SK-N-SH (cell line): ENCODE results near the gene DYRK4. TPM values are rescaled to one million over a fixed set of nuclear protein-coding genes. Genes with fewer than 3 reads are reported as not detected.

ENCODE experiments used
- CTCF ChIA-PET: fragments of 300-600, 350-600 bp; formaldehyde crosslinking; extraction: SDS; loops from one replicate; lab custom pipeline; 2021; lab: Yijun Ruan, JAX
- POLR2A ChIA-PET: fragments of 350-600 bp; sonication (Branson Sonifier 250); formaldehyde crosslinking; extraction: SDS; loops from one replicate; lab custom pipeline; 2020; ENCODE audit warnings: antibody characterized with exemption, inconsistent platforms; lab: Yijun Ruan, JAX
- DNase-seq: peaks from one replicate; pipeline ENCODE4 v3.0.0; 2012
- H2AFZ ChIP-seq: fragments of 200-600 bp; sonication (generic); 2 replicates; pipeline ENCODE4 v1.8.1; 2016; ENCODE audit warnings: antibody characterized with exemption, mild to moderate bottlenecking, low read depth
- H3F3A ChIP-seq: fragments of 200-600 bp; sonication (generic); replicated peaks from 2 replicates; pipeline ENCODE3; 2016; ENCODE audit warnings: antibody characterized with exemption, mild to moderate bottlenecking; ENCODE audit not compliant: insufficient read depth
- H3K27ac ChIP-seq, 2 experiments: fragments of 200-500 bp in 1 of 2; fragments of 200-600 bp in 1 of 2; sonication (Bioruptor generic) in 1 of 2; sonication (generic), shearing (Covaris generic) in 1 of 2; 2 replicates each; pipeline versions ENCODE4 v1.5.1 to v1.6.1; 2014 to 2016; ENCODE audit warnings: low read depth in 2 of 2, inconsistent platforms in 1 of 2, low read length in 1 of 2, mild to moderate bottlenecking in 1 of 2, mixed read lengths in 1 of 2
- H3K27me3 ChIP-seq: fragments of 200-600 bp; sonication (generic), shearing (Covaris generic); 2 replicates; pipeline ENCODE4 v1.6.1; 2016; ENCODE audit warnings: mixed run types; ENCODE audit not compliant: insufficient read depth
- H3K36me3 ChIP-seq, 2 experiments: fragments of 200-500 bp in 1 of 2; fragments of 200-600 bp in 1 of 2; sonication (Bioruptor generic) in 1 of 2; sonication (generic) in 1 of 2; replicated peaks in 1 of 2; 2 replicates each; pipeline versions ENCODE3 to v1.5.1; 2014 to 2016; ENCODE audit warnings: low read length in 1 of 2, mild to moderate bottlenecking in 1 of 2; ENCODE audit not compliant: insufficient read depth in 2 of 2, control insufficient read depth in 1 of 2
- H3K4me1 ChIP-seq, 2 experiments: fragments of 200-500 bp in 1 of 2; fragments of 200-600 bp in 1 of 2; sonication (Bioruptor generic) in 1 of 2; sonication (generic), shearing (Covaris generic) in 1 of 2; 2 replicates each; pipeline versions ENCODE4 v1.5.1 to v1.6.1; 2014 to 2016; ENCODE audit warnings: low read depth in 1 of 2, low read length in 1 of 2, mixed run types in 1 of 2; ENCODE audit not compliant: insufficient read depth in 2 of 2, control insufficient read depth in 1 of 2
- H3K4me2 ChIP-seq: fragments of 200-600 bp; sonication (generic), shearing (Covaris generic); 2 replicates; pipeline ENCODE4 v1.6.1; 2017; ENCODE audit warnings: mixed run types
- H3K4me3 ChIP-seq, 2 experiments: fragments of 200-500 bp in 1 of 2; fragments of 200-600 bp in 1 of 2; sonication (Bioruptor generic) in 1 of 2; sonication (generic), shearing (Covaris generic) in 1 of 2; 2 replicates each; pipeline versions ENCODE4 v1.5.1 to v1.8.1; 2014 to 2016; ENCODE audit warnings: low read depth in 2 of 2, inconsistent platforms in 1 of 2, low read length in 1 of 2, mild to moderate bottlenecking in 1 of 2, mixed read lengths in 1 of 2, moderate library complexity in 1 of 2
- H3K79me2 ChIP-seq: fragments of 200-600 bp; sonication (generic); 2 replicates; pipeline ENCODE4 v1.8.1; 2017; ENCODE audit warnings: mild to moderate bottlenecking; ENCODE audit not compliant: insufficient read depth
- H3K9ac ChIP-seq: fragments of 200-600 bp; sonication (generic); 2 replicates; pipeline ENCODE4 v1.6.1; 2017; ENCODE audit warnings: mixed run types
- H3K9me2 ChIP-seq: fragments of 200-600 bp; sonication (generic); 2 replicates; pipeline ENCODE4 v1.6.1; 2017; ENCODE audit warnings: mixed run types
- H3K9me3 ChIP-seq: fragments of 200-600 bp; sonication (generic); 2 replicates; pipeline ENCODE4 v1.6.1; 2017; ENCODE audit warnings: mixed run types, mild to moderate bottlenecking, moderate library complexity
- H4K20me1 ChIP-seq: fragments of 200-600 bp; sonication (generic); 2 replicates; pipeline ENCODE4 v1.6.1; 2017; ENCODE audit warnings: mild to moderate bottlenecking, mixed run types; ENCODE audit not compliant: insufficient read depth
- ELF1 ChIP-seq: IDR thresholded peaks from 2 replicates; pipeline ENCODE4 v1.4.0; 2012
- EP300 ChIP-seq, 2 experiments: IDR thresholded peaks; 2 replicates each; pipeline versions ENCODE4 v1.4.0 to v1.6.1; 2012; ENCODE audit warnings: borderline replicate concordance in 1 of 2, low read depth in 1 of 2, low read length in 1 of 2
- EZH2phosphoT487 ChIP-seq: fragments of 200-600 bp; sonication (generic); IDR thresholded peaks from 2 replicates; pipeline ENCODE4 v1.6.1; 2017; ENCODE audit warnings: low read depth, mixed run types, mild to moderate bottlenecking, antibody characterized with exemption, moderate library complexity, borderline replicate concordance
- FOSL2 ChIP-seq: IDR thresholded peaks from 2 replicates; pipeline ENCODE4 v1.4.0; 2012; ENCODE audit warnings: low read depth, mild to moderate bottlenecking, moderate library complexity, borderline replicate concordance
- FOXJ3 ChIP-seq: sonication (generic); formaldehyde crosslinking; IDR thresholded peaks from 2 replicates; pipeline ENCODE4 v1.5.1; 2020; ENCODE audit warnings: mild to moderate bottlenecking, missing genetic modification reagents
- FOXM1 ChIP-seq: IDR thresholded peaks from 2 replicates; pipeline ENCODE4 v1.4.0; 2012; ENCODE audit warnings: low read depth, mild to moderate bottlenecking
- GABPA ChIP-seq: IDR thresholded peaks from 2 replicates; pipeline ENCODE4 v1.4.0; 2012; ENCODE audit warnings: low read depth, mild to moderate bottlenecking
- GATA2 ChIP-seq: sonication (generic); formaldehyde crosslinking; IDR thresholded peaks from 2 replicates; pipeline ENCODE4 v1.5.0; 2020; ENCODE audit warnings: mild to moderate bottlenecking, missing genetic modification reagents
- MEF2A ChIP-seq: IDR thresholded peaks from 2 replicates; pipeline ENCODE4 v1.4.0; 2012; ENCODE audit warnings: low read depth, borderline replicate concordance
- NFIC ChIP-seq: IDR thresholded peaks from 2 replicates; pipeline ENCODE4 v1.4.0; 2012; ENCODE audit warnings: borderline replicate concordance
- POLR2AphosphoS5 ChIP-seq: IDR thresholded peaks from 2 replicates; pipeline ENCODE4 v1.6.1; 2012; ENCODE audit warnings: low read depth, low read length
- RAD21 ChIP-seq: IDR thresholded peaks from 2 replicates; pipeline ENCODE4 v1.6.1; 2012; ENCODE audit warnings: mild to moderate bottlenecking, low read length
- RCOR1 ChIP-seq: fragments of 150-350 bp; IDR thresholded peaks from 2 replicates; pipeline ENCODE4 v1.6.1; 2017; ENCODE audit warnings: antibody characterized with exemption, low read length
- RFX5 ChIP-seq: IDR thresholded peaks from 2 replicates; pipeline ENCODE4 v1.6.1; 2012; ENCODE audit warnings: mild to moderate bottlenecking, improper control_type of control experiment, low read length
- RXRA ChIP-seq: IDR thresholded peaks from 2 replicates; pipeline ENCODE4 v1.4.0; 2012; ENCODE audit warnings: low read depth, mild to moderate bottlenecking, borderline replicate concordance
- SIN3A ChIP-seq: IDR thresholded peaks from 2 replicates; pipeline ENCODE4 v1.6.1; 2012; ENCODE audit warnings: low read depth, mild to moderate bottlenecking, low read length, moderate library complexity, borderline replicate concordance
- SMC3 ChIP-seq: IDR thresholded peaks from 2 replicates; pipeline ENCODE4 v1.6.1; 2012; ENCODE audit warnings: low read depth, low read length, improper control_type of control experiment
- TAF1 ChIP-seq: IDR thresholded peaks from 2 replicates; pipeline ENCODE4 v1.6.1; 2012; ENCODE audit warnings: low read depth, mild to moderate bottlenecking, low read length, moderate library complexity, borderline replicate concordance
- TCF12 ChIP-seq: IDR thresholded peaks from 2 replicates; pipeline ENCODE4 v1.4.0; 2012
- TEAD4 ChIP-seq: IDR thresholded peaks from 2 replicates; pipeline ENCODE4 v1.4.0; 2012; ENCODE audit warnings: mild to moderate bottlenecking, borderline replicate concordance; ENCODE audit not compliant: insufficient read depth
- YY1 ChIP-seq: IDR thresholded peaks from 2 replicates; pipeline ENCODE4 v1.4.0; 2012; ENCODE audit warnings: low read depth, mild to moderate bottlenecking
- WGBS: methylation state at CpG from one replicate; pipeline ENCODE4 v1.1.6; 2017; ENCODE audit warnings: low lambda C conversion rate; 5-methylcytosine and 5-hydroxymethylcytosine counted together
- polyA plus RNA-seq, 3 experiments: library from polyadenylated mRNA; depleted of rRNA; stranded (reverse); fragments of >200 nt; gene quantifications; 2 replicates each; pipeline ENCODE4 v1.2.3, GENCODE V29; 2012
- TF ChIP-seq, protein P1 (sequence below): IDR thresholded peaks from 2 replicates; pipeline ENCODE4; 2012
- TF ChIP-seq, protein P2 (sequence below): IDR thresholded peaks from 2 replicates; pipeline ENCODE4 v1.4.0; 2012; ENCODE audit warnings: low read depth
- TF ChIP-seq, protein P3 (sequence below): fragments of 200-600 bp; sonication (generic); IDR thresholded peaks from 2 replicates; pipeline ENCODE4 v1.6.1; 2017; ENCODE audit warnings: antibody characterized with exemption, mild to moderate bottlenecking, moderate library complexity
- TF ChIP-seq, protein P4 (sequence below): fragments of 150-350 bp; IDR thresholded peaks from 2 replicates; pipeline ENCODE4 v1.6.1; 2016; ENCODE audit warnings: mild to moderate bottlenecking, low read depth, low read length

The DYRK4 gene
- polyA plus RNA-seq, 1 of the 3 experiments (the other 2 are of a cell fraction): 38.6 TPM

DNA sequence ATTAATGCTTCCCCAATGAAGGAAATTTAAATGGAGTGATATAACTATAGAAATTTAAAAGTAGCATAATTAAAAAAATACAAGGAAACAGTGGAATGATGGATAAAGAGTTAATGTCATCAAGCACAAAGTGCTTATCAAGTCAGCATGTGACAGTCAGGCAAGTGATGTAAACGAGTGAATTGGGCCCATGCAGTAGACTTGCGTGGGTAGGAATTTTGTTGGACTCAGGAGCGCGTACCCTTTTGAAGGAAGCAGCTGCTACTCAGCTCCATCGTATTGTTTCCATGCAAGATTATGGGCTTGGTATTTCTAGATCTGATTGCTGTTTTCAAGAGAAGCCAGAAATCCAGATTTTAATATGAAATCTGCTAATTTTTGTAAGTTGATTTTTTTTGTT lies 4.4 kb upstream of the DYRK4 start:
- Histone ChIP-seq H3K36me3 (peaks cover 4 to 28% of the 10 kb centered on the region in 2 experiments), H3K79me2 (no peaks in the 10 kb centered on the region), H3K27me3 (no peaks in the 10 kb centered on the region), H2AFZ (no peak overlapping the region), H3K9me2 (no peaks in the 10 kb centered on the region), H3K4me2 (no peak overlapping the region), H3K4me3 (no peak overlapping the region), H3K4me1 (peaks cover 0 to 2% of the 10 kb centered on the region in 2 experiments; a peak in 1 of 4 replicates), H3K9me3 (no peaks in the 10 kb centered on the region), H3K9ac (no peak overlapping the region), H3F3A (no peaks in the 10 kb centered on the region), H3K27ac (no peak overlapping the region), H4K20me1 (no peaks in the 10 kb centered on the region)
- no peak for DNase-seq
- no peak for TF ChIP-seq RAD21
- TF ChIP-seq TEAD4: no peak
- no peak for TF ChIP-seq YY1
- TF ChIP-seq GATA2 (CRISPR knock-in tag): no peak
- no peak for TF ChIP-seq RFX5
- no peak for TF ChIP-seq MEF2A
- TF ChIP-seq, protein P1, sequence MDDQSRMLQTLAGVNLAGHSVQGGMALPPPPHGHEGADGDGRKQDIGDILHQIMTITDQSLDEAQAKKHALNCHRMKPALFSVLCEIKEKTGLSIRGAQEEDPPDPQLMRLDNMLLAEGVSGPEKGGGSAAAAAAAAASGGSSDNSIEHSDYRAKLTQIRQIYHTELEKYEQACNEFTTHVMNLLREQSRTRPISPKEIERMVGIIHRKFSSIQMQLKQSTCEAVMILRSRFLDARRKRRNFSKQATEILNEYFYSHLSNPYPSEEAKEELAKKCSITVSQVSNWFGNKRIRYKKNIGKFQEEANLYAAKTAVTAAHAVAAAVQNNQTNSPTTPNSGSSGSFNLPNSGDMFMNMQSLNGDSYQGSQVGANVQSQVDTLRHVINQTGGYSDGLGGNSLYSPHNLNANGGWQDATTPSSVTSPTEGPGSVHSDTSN: no peak
- no peak for TF ChIP-seq FOXM1
- TF ChIP-seq SIN3A: no peak
- no peak for TF ChIP-seq ELF1
- TF ChIP-seq FOSL2: no peak
- no peak for TF ChIP-seq NFIC
- no peak for TF ChIP-seq TAF1
- ChIA-PET POLR2A (no interaction called here), CTCF (interaction anchor here (1.1 kb wide), 1 partner anchor 15 kb away, joined by 4 read pairs; no protein-coding TSS in a partner anchor)
- 89% methylated on average over 5 of the region's 5 CpGs for WGBS

DNA sequence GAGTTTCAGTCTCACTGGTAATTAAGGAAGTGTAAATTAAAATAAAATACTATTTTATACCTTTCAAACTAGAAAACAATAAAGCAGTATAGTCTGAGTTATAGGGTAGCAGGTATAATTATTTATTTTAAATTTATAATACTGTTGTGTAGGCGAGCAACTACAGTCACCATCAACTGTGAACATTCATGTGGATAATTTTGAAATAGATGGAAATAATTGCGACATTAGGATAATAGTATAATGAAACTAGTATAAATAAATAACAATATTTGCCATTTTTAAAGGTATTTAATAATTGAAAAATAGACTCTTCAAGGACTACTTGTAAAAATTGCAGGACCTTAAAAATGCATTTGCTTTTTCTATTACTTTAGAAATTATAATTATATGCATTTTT lies 3.8 kb upstream of the DYRK4 start:
- no peak for TF ChIP-seq GATA2 (CRISPR knock-in tag)
- no peak for TF ChIP-seq EZH2phosphoT487
- no peak for TF ChIP-seq FOXJ3
- TF ChIP-seq GABPA: no peak
- no peak for TF ChIP-seq EP300 (IDR thresholded peaks at IDR 0.05; ENCODE audit: borderline replicate concordance in 1 of 2, low read depth in 1 of 2, low read length in 1 of 2)
- TF ChIP-seq POLR2AphosphoS5: no peak
- no peak for TF ChIP-seq FOXM1
- TF ChIP-seq, protein P2, sequence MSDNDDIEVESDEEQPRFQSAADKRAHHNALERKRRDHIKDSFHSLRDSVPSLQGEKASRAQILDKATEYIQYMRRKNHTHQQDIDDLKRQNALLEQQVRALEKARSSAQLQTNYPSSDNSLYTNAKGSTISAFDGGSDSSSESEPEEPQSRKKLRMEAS: no peak
- TF ChIP-seq, protein P3, sequence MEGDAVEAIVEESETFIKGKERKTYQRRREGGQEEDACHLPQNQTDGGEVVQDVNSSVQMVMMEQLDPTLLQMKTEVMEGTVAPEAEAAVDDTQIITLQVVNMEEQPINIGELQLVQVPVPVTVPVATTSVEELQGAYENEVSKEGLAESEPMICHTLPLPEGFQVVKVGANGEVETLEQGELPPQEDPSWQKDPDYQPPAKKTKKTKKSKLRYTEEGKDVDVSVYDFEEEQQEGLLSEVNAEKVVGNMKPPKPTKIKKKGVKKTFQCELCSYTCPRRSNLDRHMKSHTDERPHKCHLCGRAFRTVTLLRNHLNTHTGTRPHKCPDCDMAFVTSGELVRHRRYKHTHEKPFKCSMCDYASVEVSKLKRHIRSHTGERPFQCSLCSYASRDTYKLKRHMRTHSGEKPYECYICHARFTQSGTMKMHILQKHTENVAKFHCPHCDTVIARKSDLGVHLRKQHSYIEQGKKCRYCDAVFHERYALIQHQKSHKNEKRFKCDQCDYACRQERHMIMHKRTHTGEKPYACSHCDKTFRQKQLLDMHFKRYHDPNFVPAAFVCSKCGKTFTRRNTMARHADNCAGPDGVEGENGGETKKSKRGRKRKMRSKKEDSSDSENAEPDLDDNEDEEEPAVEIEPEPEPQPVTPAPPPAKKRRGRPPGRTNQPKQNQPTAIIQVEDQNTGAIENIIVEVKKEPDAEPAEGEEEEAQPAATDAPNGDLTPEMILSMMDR: no peak
- TF ChIP-seq SIN3A: no peak
- no peak for TF ChIP-seq TEAD4
- no peak for TF ChIP-seq SMC3
- TF ChIP-seq FOSL2: no peak
- TF ChIP-seq RXRA: no peak
- TF ChIP-seq MEF2A: no peak
- TF ChIP-seq, protein P4, sequence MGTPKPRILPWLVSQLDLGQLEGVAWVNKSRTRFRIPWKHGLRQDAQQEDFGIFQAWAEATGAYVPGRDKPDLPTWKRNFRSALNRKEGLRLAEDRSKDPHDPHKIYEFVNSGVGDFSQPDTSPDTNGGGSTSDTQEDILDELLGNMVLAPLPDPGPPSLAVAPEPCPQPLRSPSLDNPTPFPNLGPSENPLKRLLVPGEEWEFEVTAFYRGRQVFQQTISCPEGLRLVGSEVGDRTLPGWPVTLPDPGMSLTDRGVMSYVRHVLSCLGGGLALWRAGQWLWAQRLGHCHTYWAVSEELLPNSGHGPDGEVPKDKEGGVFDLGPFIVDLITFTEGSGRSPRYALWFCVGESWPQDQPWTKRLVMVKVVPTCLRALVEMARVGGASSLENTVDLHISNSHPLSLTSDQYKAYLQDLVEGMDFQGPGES: no peak
- no peak for TF ChIP-seq RFX5
- TF ChIP-seq TCF12: no peak
- no peak for TF ChIP-seq RCOR1
- Histone ChIP-seq H4K20me1 (no peaks in the 10 kb centered on the region), H3K4me3 (no peak overlapping the region), H3K4me1 (peaks cover 0 to 2% of the 10 kb centered on the region in 2 experiments; a peak in 1 of 4 replicates), H3K9ac (no peak overlapping the region), H3F3A (no peaks in the 10 kb centered on the region), H3K9me2 (no peaks in the 10 kb centered on the region), H2AFZ (no peak overlapping the region), H3K4me2 (no peak overlapping the region), H3K27me3 (no peaks in the 10 kb centered on the region), H3K27ac (no peak overlapping the region), H3K79me2 (no peaks in the 10 kb centered on the region), H3K9me3 (no peaks in the 10 kb centered on the region), H3K36me3 (peaks cover 4 to 23% of the 10 kb centered on the region in 2 experiments)
- POLR2A ChIA-PET: no interaction called here
- CTCF ChIA-PET: interaction anchor here (1.1 to 2.2 kb wide), 2 partner anchors 16 to 47 kb away, joined by 4 to 7 read pairs; no protein-coding TSS in a partner anchor
- WGBS: 95% methylated on average over 2 of the region's 2 CpGs
- DNase-seq: no peak
